ENCODE results near the gene DOK3.

DOK3 gene

GRCh38 chr5:177509381-177509951, at the start of gene DOK3:
Gene DOK3, minus strand, starts transcription at chr5:177509826. Its CDS starts 286 bp downstream, at chr5:177509540.
- no peak for DNase-seq

GRCh38 chr5:177557796-177558195, 48.2 kb upstream of the DOK3 start:
- no peak for DNase-seq

- peak; percentile 28 for DNase-seq
Measured at GRCh38 chr5:177557041-177557647, 47.5 kb upstream of the DOK3 start.

- no peak for DNase-seq
Measured at GRCh38 chr5:177555665-177556064, 46.0 kb upstream of the DOK3 start.

GRCh38 chr5:177555228-177555627, 45.6 kb upstream of the DOK3 start:
- DNase-seq, result no peak

GRCh38 chr5:177554474-177555111, 45.0 kb upstream of the DOK3 start, which contains the start of gene FAM193B:
Gene FAM193B, minus strand, starts transcription at chr5:177554563. Its CDS starts 105 bp downstream, at chr5:177554458.
- DNase-seq, result peak; percentile 98

- DNase-seq, result peak; percentile 53
Measured at GRCh38 chr5:177553671-177554429, 44.2 kb upstream of the DOK3 start.

GRCh38 chr5:177552839-177553455, 43.3 kb upstream of the DOK3 start:
- no peak for DNase-seq

- no peak for DNase-seq
Measured at GRCh38 chr5:177550122-177550521, 40.5 kb upstream of the DOK3 start.

- DNase-seq, result no peak
Measured at GRCh38 chr5:177548495-177548894, 38.9 kb upstream of the DOK3 start.

GRCh38 chr5:177547736-177548135, 38.1 kb upstream of the DOK3 start:
- DNase-seq, result no peak

GRCh38 chr5:177546258-177546741, 36.7 kb upstream of the DOK3 start:
- DNase-seq, result no peak

- no peak for DNase-seq
Measured at GRCh38 chr5:177545487-177546257, 36.0 kb upstream of the DOK3 start.

- DNase-seq, result no peak
Measured at GRCh38 chr5:177542816-177543465, 33.3 kb upstream of the DOK3 start.

- no peak for DNase-seq
Measured at GRCh38 chr5:177540438-177540837, 30.8 kb upstream of the DOK3 start.

GRCh38 chr5:177539411-177539810, 29.8 kb upstream of the DOK3 start:
- no peak for DNase-seq

- DNase-seq, result no peak
Measured at GRCh38 chr5:177538876-177539275, 29.2 kb upstream of the DOK3 start.

GRCh38 chr5:177537389-177538361, 28.0 kb upstream of the DOK3 start:
- no peak for DNase-seq

GRCh38 chr5:177536386-177536785, 26.8 kb upstream of the DOK3 start:
- DNase-seq, result no peak

- DNase-seq, result no peak
Measured at GRCh38 chr5:177535125-177535524, 25.5 kb upstream of the DOK3 start.
